Measurements from ENCODE around the gene CCDC3. TPM values are rescaled to one million over a fixed set of nuclear protein-coding genes. Genes with fewer than 3 reads are reported as not detected.

Gene CCDC3
- total RNA-seq, 1 experiment from 2014 or later: 2.8 TPM

- ChIA-PET CTCF (no interaction called here), POLR2A (ENCODE audit: low non-redundant PET) (no interaction called here)
- no peak for TF ChIP-seq CTCF (conservative IDR thresholded peaks at IDR 0.05; ENCODE audit: low read depth, low read length)
- TF ChIP-seq EZH2 (IDR thresholded peaks at IDR 0.05; ENCODE audit: borderline replicate concordance, low read depth, low read length, poor library complexity, severe bottlenecking): no peak
Observed at GRCh38 chr10:12890958-12891357, 110.6 kb downstream of the CCDC3 start.

DNA sequence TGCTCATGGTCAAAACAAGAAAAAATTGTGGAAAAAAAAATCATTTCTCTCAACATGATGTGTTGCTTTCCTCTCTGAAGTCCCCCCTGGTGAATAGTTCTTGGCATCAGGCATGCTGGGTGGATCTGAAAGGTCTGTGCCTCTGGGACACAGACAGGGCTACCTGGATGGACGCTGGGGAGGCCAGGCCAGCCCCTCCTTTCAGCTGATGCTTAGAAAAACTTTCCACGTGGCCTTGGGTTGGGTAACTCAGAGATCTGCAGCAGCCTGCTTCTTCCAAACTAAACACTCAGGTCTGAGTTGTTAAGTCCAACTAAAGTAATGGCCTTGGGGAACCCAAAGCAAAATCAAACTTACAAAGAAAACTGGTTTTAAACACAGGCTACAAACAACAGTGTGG, 113.0 kb downstream of the CCDC3 start:
- no peak for DNase-seq (ENCODE audit: low spot score)
- Histone ChIP-seq H3K4me1 (ENCODE audit: insufficient read depth, low read length, poor library complexity, severe bottlenecking) (peaks cover 3% of the 10 kb centered on the region), H3K27ac (ENCODE audit: low read depth, low read length, poor library complexity, severe bottlenecking) (no peak overlapping the region), H3K9me3 (ENCODE audit: low read depth, low read length, poor library complexity, severe bottlenecking) (peaks cover 15% of the 10 kb centered on the region), H3K4me3 (ENCODE audit: low read depth, low read length, poor library complexity, severe bottlenecking) (no peak overlapping the region), H3K36me3 (ENCODE audit: insufficient read depth, low read length, poor library complexity, severe bottlenecking) (no peaks in the 10 kb centered on the region), H3K27me3 (replicated peaks; ENCODE audit: insufficient read depth, low read depth, low read length, poor library complexity) (no peaks in the 10 kb centered on the region)
- POLR2A ChIA-PET (ENCODE audit: low non-redundant PET): no interaction called here
- CTCF ChIA-PET: no interaction called here
- TF ChIP-seq EZH2 (IDR thresholded peaks at IDR 0.05; ENCODE audit: borderline replicate concordance, low read depth, low read length, poor library complexity, severe bottlenecking) (no peak), CTCF (conservative IDR thresholded peaks at IDR 0.05; ENCODE audit: low read depth, low read length) (no peak)
- intact Hi-C loops (cut with micrococcal nuclease; ENCODE audit: unreplicated experiment): no loop called here
- no TSS peak for BruUV-seq (replicated peaks)

More at GRCh38 chr10:12890958-12891357, 110.6 kb downstream of the CCDC3 start:
- Histone ChIP-seq H3K9me3 (ENCODE audit: low read depth, low read length, poor library complexity, severe bottlenecking) (peaks cover 18% of the 10 kb centered on the region), H3K4me1 (ENCODE audit: insufficient read depth, low read length, poor library complexity, severe bottlenecking) (no peaks in the 10 kb centered on the region), H3K27me3 (replicated peaks; ENCODE audit: insufficient read depth, low read depth, low read length, poor library complexity) (no peaks in the 10 kb centered on the region), H3K36me3 (ENCODE audit: insufficient read depth, low read length, poor library complexity, severe bottlenecking) (no peaks in the 10 kb centered on the region), H3K27ac (ENCODE audit: low read depth, low read length, poor library complexity, severe bottlenecking) (no peak overlapping the region), H3K4me3 (ENCODE audit: low read depth, low read length, poor library complexity, severe bottlenecking) (no peak overlapping the region)
- intact Hi-C loops (cut with micrococcal nuclease; ENCODE audit: unreplicated experiment): no loop called here
- BruUV-seq (replicated peaks): no TSS peak
- no peak for DNase-seq (ENCODE audit: low spot score)

- DNase-seq (ENCODE audit: low spot score): no peak
- intact Hi-C loops (cut with micrococcal nuclease; ENCODE audit: unreplicated experiment): no loop called here
- Histone ChIP-seq H3K27ac (ENCODE audit: low read depth, low read length, poor library complexity, severe bottlenecking) (no peak overlapping the region), H3K27me3 (replicated peaks; ENCODE audit: insufficient read depth, low read depth, low read length, poor library complexity) (no peaks in the 10 kb centered on the region), H3K9me3 (ENCODE audit: low read depth, low read length, poor library complexity, severe bottlenecking) (peaks cover 8% of the 10 kb centered on the region), H3K4me3 (ENCODE audit: low read depth, low read length, poor library complexity, severe bottlenecking) (no peak overlapping the region), H3K36me3 (ENCODE audit: insufficient read depth, low read length, poor library complexity, severe bottlenecking) (no peaks in the 10 kb centered on the region), H3K4me1 (ENCODE audit: insufficient read depth, low read length, poor library complexity, severe bottlenecking) (peaks cover 3% of the 10 kb centered on the region)
- POLR2A ChIA-PET (ENCODE audit: low non-redundant PET): no interaction called here
- no peak for TF ChIP-seq CTCF (conservative IDR thresholded peaks at IDR 0.05; ENCODE audit: low read depth, low read length)
- TF ChIP-seq EZH2 (IDR thresholded peaks at IDR 0.05; ENCODE audit: borderline replicate concordance, low read depth, low read length, poor library complexity, severe bottlenecking): no peak
- CTCF ChIA-PET: no interaction called here
- BruUV-seq (replicated peaks): no TSS peak
Observed at GRCh38 chr10:12887780-12888179, 113.7 kb downstream of the CCDC3 start.
